K562 (cell line): ENCODE results near the gene DUSP10. TPM values are rescaled to one million over a fixed set of nuclear protein-coding genes. Genes with fewer than 3 reads are reported as not detected.

Experiments
- CBFA2T3 ChIP-seq: fragments of 450-650 bp; IDR thresholded peaks from 2 replicates; pipeline ENCODE4 v1.6.1; 2017
- HMG20B ChIP-seq: fragments of 250-450 bp; sonication (Bioruptor Pico); IDR thresholded peaks from 2 replicates; pipeline ENCODE4 v1.5.0; 2021; ENCODE audit warnings: mild to moderate bottlenecking
- KAT7 ChIP-seq: sonication (generic); formaldehyde crosslinking; IDR thresholded peaks from 2 replicates; pipeline ENCODE4 v1.8.0; 2022; ENCODE audit warnings: missing genetic modification reagents, mild to moderate bottlenecking, borderline replicate concordance
- LARP7 ChIP-seq: fragments of 450-650 bp; IDR thresholded peaks from 2 replicates; pipeline ENCODE4 v1.6.1; 2016
- LCOR ChIP-seq: sonication (generic); formaldehyde crosslinking; IDR thresholded peaks from 2 replicates; pipeline ENCODE4 v1.8.0; 2022; ENCODE audit warnings: mild to moderate bottlenecking, missing genetic modification reagents
- NFRKB ChIP-seq: fragments of 450-650 bp; IDR thresholded peaks from 2 replicates; pipeline ENCODE4 v1.6.1; 2016; ENCODE audit warnings: low read depth
- NR2F6 ChIP-seq: fragments of 450-650 bp; formaldehyde crosslinking; IDR thresholded peaks from 2 replicates; pipeline ENCODE4 v1.4.0; 2020; ENCODE audit warnings: mild to moderate bottlenecking
- PHB2 ChIP-seq: fragments of 450-650 bp; IDR thresholded peaks from 2 replicates; pipeline ENCODE4 v1.6.1; 2017; ENCODE audit warnings: low read depth
- POLR2A ChIP-seq: fragments of 450-650 bp; conservative IDR thresholded peaks from 2 replicates; pipeline ENCODE4 v1.6.1; 2016
- SRF ChIP-seq, 2 experiments: fragments of 250-450, 450-650 bp in 1 of 2; sonication (Bioruptor Pico) in 1 of 2; sonication (generic) in 1 of 2; formaldehyde crosslinking; IDR thresholded peaks; 2 replicates each; pipeline versions ENCODE4 v1.5.0 to v1.5.1; 2020 to 2022; ENCODE audit warnings: mild to moderate bottlenecking in 1 of 2, missing genetic modification reagents in 1 of 2
- STAG1 ChIP-seq: sonication (generic); formaldehyde crosslinking; IDR thresholded peaks from 2 replicates; pipeline ENCODE4 v1.5.0; 2020; ENCODE audit warnings: missing genetic modification reagents, borderline replicate concordance
- STAT5A ChIP-seq: IDR thresholded peaks from 2 replicates; pipeline ENCODE4 v1.6.1; 2012; ENCODE audit warnings: low read length, inconsistent platforms, borderline replicate concordance
- TEAD4 ChIP-seq, 2 experiments: sonication (generic) in 1 of 2; formaldehyde crosslinking in 1 of 2; IDR thresholded peaks; 2 replicates each; pipeline versions ENCODE4 v1.6.1 to v1.8.0; 2012 to 2022; ENCODE audit warnings: borderline replicate concordance in 1 of 2, inconsistent platforms in 1 of 2, low read length in 1 of 2, mild to moderate bottlenecking in 1 of 2, missing genetic modification reagents in 1 of 2
- ZNF444 ChIP-seq: fragments of 250-450 bp; sonication (Bioruptor Pico); IDR thresholded peaks from 2 replicates; pipeline ENCODE4 v1.4.0; 2020; ENCODE audit warnings: mild to moderate bottlenecking, moderate library complexity
- polyA plus RNA-seq, 8 experiments: library from polyadenylated mRNA; depleted of rRNA in 4 of 8; stranded (reverse) in 5 of 8; unstranded in 3 of 8; fragments of >200 nt; fragmentation: Nextera tagmentation in 2 of 8; fragmentation: Illumina TruSeq in 1 of 8; extraction: Ambion mirVana in 2 of 8; extraction: Trizol in 1 of 8; gene quantifications; 2 replicates each; pipeline versions ENCODE4 v1.2.1 to v1.2.3, GENCODE V29; 2011 to 2014; ENCODE audit warnings: inconsistent platforms in 1 of 8, missing spikeins in 1 of 8
- total RNA-seq, 7 experiments: library from RNA; depleted of rRNA in 6 of 7; stranded (reverse); fragments of >200 nt in 6 of 7; fragmentation: Illumina TruSeq in 2 of 7; extraction: Trizol in 2 of 7; gene quantifications; 2 replicates each; pipeline versions ENCODE4 v1.2.1 to v1.2.3, GENCODE V29; 2011 to 2021; ENCODE audit warnings: low replicate concordance in 1 of 7
- TF ChIP-seq, protein P1 (sequence below): fragments of 250-450 bp; sonication (Bioruptor Pico); IDR thresholded peaks from 2 replicates; pipeline ENCODE4 v1.5.0; 2021; ENCODE audit warnings: mild to moderate bottlenecking, moderate library complexity
- TF ChIP-seq, protein P2 (sequence below): sonication (generic); formaldehyde crosslinking; IDR thresholded peaks from 2 replicates; pipeline ENCODE4 v1.8.0; 2022; ENCODE audit warnings: mild to moderate bottlenecking, missing genetic modification reagents, borderline replicate concordance
- TF ChIP-seq, protein P3 (sequence below): fragments of 450-650 bp; formaldehyde crosslinking; IDR thresholded peaks from 2 replicates; pipeline ENCODE4 v1.4.0; 2020; ENCODE audit warnings: mild to moderate bottlenecking, moderate library complexity
- TF ChIP-seq, protein P4 (sequence below): fragments of 450-650 bp; formaldehyde crosslinking; IDR thresholded peaks from 2 replicates; pipeline ENCODE4 v1.4.0; 2022; ENCODE audit warnings: mild to moderate bottlenecking, moderate library complexity
- TF ChIP-seq, protein P5 (sequence below): fragments of 450-650 bp; formaldehyde crosslinking; IDR thresholded peaks from 2 replicates; pipeline ENCODE4 v1.4.0; 2022; ENCODE audit warnings: missing genetic modification characterization

DUSP10 gene
- total and polyA plus RNA-seq, 9 of the 15 experiments (the other 6 are each of a cell fraction or from before 2014, with no cell fraction given) = 1.7 to 8.3 (median 6.1) TPM

DNA sequence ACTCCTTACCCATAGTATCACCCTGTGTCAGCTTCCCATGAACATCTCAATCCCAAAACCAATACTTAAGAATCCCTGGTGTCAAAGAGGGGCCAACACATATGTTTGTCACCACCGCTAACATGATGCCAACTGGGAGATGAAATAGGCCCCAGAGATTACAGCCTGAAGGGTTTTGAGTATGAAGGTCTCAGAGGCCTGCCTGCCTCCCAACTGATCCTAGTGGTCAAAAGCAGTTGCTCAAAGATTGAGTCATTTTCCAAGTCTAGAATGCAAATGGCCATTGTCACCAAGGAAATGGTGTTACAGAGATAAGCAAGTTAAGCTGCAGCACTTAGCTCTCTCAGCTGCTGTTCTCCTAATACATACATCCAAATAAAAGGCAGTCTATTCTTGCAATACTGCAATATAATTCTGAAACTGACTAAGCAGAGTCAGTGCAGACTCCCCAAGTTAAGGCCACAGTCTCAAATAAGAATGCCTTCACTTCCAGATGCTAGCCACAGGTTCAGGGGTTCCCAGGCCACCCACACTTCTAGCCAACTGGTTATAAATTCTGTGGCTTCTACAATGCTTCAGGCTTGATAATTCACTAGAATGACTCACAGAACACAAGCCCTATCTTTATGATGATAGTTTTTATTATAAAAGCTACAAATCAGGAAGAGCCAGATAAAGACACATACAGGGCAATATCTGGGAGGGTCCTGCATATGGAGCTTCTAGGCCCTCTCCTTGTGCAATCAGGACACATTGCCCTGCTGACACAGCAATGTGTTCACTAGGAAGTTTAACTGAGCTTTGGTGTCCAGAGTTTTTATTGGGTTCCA is 18.7 kb downstream of the DUSP10 start (continued):
- TF ChIP-seq, protein P1, sequence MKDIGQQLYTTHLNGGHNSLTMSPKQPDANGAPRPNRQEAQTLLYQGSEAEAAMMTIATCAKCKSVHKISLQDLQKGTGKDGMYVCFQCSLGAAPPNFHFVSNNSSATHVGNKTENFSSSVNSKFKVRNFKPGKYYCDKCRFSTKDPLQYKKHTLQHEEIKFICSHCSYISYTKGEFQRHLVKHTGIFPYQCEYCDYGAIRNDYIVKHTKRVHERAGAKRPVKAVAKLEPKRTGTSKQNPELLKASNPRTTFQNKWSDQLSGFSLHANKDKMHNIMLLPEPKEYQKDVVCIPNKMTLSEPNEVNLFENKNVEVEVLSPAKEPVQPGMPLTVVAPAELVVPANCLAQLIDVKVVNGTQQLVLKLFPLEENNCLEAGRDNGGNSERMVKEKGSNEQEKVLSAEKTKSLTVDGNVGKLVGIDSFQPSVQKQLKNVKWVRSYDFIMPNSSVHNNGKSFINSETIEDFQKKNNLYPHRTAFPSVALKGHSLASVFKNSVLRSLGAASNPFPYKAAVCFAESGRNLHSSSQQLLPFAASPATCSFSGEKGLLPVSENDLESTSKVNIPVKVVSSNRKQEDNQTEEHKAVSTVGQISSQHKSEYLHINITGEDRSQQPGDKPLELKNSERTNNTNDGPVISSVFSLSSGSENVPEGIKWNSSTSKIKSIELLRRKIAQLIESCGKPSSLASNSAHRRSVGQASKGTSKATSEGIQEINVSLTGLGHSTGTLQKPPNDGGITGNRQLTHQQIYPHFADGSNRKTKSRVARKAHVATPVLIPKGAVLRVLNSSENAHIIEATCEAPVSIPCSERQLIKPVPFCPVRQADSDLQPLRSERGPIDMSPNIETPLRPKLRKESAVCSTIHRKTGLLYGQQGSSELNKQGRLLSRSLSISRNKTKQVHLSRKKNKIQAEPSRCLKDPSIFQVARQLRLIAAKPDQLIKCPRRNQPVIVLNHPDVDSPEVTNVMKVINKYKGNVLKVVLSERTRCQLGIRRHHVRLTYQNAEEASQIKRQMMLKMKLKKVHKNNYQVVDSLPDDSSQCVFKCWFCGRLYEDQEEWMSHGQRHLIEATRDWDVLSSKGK = no peak
- TF ChIP-seq CBFA2T3 (peak; percentile 65), POLR2A (no peak), NR2F6 (CRISPR knock-in tag) (no peak), STAG1 (CRISPR knock-in tag) (no peak), PHB2 (no peak), LCOR (CRISPR knock-in tag) (peak; percentile 83; the same call in 1 of the 2 replicates), KAT7 (CRISPR knock-in tag) (0 out of 2 replicates have a peak, but pooled peaks have one; percentile 34), TEAD4 (IDR thresholded peaks at IDR 0.05; ENCODE audit: low read length) (peak; percentile 83), TEAD4 (CRISPR knock-in tag; IDR thresholded peaks at IDR 0.05; ENCODE audit: borderline replicate concordance) (no peak), SRF (CRISPR knock-in tag; IDR thresholded peaks at IDR 0.05) (no peak), STAT5A (peak; percentile 46; the same call in 1 of the 2 replicates), ZNF444 (CRISPR knock-in tag) (no peak), NFRKB (peak; percentile 93; the same call in 1 of the 2 replicates), HMG20B (CRISPR knock-in tag) (no peak), LARP7 (no peak)
- TF ChIP-seq, protein P2, sequence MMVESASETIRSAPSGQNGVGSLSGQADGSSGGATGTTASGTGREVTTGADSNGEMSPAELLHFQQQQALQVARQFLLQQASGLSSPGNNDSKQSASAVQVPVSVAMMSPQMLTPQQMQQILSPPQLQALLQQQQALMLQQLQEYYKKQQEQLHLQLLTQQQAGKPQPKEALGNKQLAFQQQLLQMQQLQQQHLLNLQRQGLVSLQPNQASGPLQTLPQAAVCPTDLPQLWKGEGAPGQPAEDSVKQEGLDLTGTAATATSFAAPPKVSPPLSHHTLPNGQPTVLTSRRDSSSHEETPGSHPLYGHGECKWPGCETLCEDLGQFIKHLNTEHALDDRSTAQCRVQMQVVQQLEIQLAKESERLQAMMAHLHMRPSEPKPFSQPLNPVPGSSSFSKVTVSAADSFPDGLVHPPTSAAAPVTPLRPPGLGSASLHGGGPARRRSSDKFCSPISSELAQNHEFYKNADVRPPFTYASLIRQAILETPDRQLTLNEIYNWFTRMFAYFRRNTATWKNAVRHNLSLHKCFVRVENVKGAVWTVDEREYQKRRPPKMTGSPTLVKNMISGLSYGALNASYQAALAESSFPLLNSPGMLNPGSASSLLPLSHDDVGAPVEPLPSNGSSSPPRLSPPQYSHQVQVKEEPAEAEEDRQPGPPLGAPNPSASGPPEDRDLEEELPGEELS (CRISPR knock-in tag) = no peak
- TF ChIP-seq, protein P3, sequence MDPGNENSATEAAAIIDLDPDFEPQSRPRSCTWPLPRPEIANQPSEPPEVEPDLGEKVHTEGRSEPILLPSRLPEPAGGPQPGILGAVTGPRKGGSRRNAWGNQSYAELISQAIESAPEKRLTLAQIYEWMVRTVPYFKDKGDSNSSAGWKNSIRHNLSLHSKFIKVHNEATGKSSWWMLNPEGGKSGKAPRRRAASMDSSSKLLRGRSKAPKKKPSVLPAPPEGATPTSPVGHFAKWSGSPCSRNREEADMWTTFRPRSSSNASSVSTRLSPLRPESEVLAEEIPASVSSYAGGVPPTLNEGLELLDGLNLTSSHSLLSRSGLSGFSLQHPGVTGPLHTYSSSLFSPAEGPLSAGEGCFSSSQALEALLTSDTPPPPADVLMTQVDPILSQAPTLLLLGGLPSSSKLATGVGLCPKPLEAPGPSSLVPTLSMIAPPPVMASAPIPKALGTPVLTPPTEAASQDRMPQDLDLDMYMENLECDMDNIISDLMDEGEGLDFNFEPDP (CRISPR knock-in tag) = no peak
- TF ChIP-seq, protein P4, sequence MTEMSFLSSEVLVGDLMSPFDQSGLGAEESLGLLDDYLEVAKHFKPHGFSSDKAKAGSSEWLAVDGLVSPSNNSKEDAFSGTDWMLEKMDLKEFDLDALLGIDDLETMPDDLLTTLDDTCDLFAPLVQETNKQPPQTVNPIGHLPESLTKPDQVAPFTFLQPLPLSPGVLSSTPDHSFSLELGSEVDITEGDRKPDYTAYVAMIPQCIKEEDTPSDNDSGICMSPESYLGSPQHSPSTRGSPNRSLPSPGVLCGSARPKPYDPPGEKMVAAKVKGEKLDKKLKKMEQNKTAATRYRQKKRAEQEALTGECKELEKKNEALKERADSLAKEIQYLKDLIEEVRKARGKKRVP (CRISPR knock-in tag) = peak; percentile 92
- TF ChIP-seq, protein P5, sequence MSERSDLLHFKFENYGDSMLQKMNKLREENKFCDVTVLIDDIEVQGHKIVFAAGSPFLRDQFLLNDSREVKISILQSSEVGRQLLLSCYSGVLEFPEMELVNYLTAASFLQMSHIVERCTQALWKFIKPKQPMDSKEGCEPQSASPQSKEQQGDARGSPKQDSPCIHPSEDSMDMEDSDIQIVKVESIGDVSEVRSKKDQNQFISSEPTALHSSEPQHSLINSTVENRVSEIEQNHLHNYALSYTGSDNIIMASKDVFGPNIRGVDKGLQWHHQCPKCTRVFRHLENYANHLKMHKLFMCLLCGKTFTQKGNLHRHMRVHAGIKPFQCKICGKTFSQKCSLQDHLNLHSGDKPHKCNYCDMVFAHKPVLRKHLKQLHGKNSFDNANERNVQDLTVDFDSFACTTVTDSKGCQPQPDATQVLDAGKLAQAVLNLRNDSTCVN = no peak
